Right hindlimb (tissue), 1 donor: Measurements from ENCODE around the gene PRSS33.

ENCODE experiments used
- DNase-seq: peaks from one replicate; pipeline ENCODE4 v3.0.0-alpha.2; 2018

PRSS33 gene

DNA sequence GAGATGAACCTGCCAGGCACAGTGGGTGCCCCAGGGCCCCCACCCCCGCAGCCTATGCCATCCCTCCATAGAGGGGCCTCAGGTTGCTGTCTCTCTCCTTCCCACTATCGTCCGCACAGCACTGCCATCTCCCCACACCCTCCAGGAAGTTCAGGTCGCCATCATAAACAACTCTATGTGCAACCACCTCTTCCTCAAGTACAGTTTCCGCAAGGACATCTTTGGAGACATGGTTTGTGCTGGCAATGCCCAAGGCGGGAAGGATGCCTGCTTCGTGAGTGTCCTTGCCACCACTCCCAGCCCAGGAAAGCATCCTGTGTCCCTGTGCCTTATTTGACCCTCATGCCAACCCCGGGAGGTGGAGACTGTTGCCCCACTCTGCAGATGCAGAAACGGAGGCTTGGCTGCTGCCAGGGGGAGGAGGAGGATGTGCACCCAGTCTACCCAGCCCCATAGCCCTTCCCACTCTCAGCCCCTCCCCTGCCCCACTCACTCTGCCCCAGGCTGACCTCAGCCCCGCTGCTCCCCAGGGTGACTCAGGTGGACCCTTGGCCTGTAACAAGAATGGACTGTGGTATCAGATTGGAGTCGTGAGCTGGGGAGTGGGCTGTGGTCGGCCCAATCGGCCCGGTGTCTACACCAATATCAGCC lies 33.6 kb upstream of the PRSS33 start:
- peak; percentile 6 for DNase-seq

DNA sequence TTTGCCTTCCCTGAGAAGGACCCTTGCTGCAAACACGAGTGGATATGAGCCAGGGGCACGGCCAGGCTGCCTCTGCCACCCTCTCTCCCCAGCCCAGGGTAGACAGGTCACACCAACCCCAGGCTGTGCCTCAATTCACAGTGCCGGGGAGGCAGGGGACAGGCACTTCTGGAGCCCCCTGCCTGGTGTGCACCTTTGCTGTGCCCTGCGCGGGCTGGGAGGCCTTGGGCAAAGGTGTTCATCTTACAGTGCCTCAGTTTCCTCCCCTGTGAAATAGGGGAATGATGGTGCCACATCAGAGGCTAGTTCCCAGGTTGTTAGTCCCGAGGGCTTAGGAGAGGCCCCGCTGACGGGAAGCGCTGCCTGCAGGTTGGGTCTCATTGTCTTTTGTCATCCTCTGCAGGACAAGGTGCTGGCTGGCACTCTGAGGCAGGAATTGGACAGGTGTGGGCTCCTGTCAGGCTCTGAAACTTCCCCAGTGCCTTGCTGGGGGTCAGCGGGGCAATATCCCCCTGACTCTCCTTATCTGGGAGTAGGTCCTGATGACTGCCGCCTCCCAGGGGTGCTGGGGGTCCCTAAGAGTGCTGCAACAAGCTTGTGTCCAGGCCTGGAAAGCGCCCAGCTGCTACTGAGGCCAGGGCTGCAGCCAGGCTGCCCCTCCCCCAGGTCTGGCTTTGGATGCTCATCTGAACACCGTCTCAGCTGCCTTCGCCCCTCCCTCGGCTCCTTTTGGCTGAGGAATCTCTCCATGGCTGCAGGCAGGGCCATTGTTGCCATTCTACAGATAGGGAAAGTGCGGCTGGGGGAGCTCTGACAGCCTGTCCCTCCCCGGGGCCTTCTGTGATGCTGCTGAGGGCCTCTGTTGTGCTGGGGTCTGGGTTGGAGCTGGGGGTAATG lies 32.8 kb upstream of the PRSS33 start:
- peak; percentile 14 for DNase-seq

DNA sequence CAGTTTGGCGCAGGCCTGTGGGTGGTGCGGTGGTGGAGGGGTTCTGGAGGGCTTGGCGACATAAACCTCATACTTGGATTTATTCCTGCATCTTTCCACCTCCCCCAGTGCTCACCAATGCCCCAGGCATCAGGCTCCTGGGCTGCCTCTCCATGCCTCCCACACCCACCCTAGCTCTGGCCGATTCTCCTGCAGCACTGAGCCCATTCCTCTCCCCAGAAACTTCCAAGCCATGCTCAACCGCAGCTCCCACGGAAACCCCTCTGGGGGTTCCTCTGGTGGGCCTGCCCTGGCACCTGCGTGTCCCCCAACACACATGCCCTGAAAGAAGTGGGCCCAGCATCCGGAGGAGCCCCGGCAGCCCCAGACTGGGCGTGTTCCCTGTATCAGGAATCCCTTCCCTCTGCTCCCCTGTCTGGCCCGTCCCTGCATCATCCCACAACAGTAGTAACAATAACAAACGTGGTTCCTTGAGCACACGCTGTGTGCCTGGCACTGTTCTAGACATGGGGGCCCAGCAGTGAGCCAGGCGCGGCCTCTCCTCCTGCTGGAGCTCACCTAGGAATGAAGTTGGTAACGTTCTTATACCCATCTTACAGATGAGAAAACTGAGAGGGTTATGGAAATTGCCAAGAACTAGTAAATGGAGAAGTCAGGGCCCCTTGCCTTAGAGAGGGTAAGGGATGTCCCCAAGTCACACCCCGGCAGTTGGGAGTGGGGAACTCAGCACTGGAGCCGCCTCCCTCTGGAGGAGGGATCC lies 32.0 kb upstream of the PRSS33 start:
- peak; percentile 9 for DNase-seq

DNA sequence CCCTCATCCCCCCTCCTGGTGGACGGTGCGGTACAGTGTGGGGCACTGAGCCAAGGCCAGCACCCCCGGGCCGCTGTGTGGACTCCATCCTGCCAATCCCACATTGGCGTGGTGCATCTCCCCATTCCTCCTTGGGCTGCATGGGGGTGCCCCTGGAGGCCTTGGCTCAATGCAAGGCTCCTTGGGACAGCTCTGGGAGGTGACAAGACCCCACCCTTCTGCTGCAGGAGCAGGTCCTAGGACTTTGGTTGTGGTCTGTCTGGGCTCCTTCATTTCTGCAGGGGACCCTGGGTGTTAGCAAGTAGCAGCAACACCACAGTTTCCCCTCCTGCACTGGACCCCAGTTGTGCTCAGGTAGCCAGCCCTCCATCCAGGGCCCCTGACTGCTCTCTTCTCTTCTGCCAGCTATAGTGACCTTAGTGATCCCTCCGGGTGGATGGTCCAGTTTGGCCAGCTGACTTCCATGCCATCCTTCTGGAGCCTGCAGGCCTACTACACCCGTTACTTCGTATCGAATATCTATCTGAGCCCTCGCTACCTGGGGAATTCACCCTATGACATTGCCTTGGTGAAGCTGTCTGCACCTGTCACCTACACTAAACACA lies 31.0 kb upstream of the PRSS33 start:
- DNase-seq = peak; percentile 17

DNA sequence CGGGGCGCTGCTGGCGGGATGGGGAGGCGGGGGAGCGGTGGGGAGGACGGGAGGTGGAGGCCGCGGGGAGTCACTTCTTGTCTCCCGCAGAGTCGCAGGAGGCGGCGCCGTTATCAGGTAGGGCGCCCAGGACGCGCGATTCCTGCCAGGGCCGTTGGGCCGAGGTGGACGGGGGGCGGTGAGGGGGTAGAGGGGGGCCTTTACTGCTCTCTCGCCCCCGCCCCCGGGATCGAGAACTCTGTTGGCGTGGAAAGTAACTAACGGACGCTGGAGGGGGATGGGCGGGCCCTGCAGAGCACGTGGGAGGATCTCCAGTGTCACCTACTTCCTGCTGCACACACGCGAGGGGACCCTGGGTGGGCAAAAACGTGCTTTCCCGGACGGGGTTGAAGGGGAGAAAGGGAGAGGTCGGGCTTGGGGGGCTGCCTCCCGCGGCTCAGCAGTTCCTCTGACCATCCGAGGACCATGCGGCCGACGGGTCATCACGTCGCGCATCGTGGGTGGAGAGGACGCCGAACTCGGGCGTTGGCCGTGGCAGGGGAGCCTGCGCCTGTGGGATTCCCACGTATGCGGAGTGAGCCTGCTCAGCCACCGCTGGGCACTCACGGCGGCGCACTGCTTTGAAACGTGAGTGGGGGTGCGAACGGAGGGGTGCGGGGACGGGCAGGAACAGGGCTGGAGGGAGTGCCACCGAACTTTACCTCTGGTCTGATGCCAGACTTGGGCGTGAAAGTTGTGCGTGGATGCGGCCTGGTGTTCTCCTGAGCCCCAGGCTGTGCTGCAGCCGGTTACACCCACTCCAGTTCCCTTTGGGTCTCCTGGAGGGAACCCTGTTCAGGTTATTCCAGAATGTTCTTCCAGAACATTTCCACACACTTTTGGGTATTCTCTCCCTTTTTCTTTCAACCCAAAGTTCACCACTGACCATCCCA lies 30.2 kb upstream of the PRSS33 start:
- peak; percentile 9 for DNase-seq

DNA sequence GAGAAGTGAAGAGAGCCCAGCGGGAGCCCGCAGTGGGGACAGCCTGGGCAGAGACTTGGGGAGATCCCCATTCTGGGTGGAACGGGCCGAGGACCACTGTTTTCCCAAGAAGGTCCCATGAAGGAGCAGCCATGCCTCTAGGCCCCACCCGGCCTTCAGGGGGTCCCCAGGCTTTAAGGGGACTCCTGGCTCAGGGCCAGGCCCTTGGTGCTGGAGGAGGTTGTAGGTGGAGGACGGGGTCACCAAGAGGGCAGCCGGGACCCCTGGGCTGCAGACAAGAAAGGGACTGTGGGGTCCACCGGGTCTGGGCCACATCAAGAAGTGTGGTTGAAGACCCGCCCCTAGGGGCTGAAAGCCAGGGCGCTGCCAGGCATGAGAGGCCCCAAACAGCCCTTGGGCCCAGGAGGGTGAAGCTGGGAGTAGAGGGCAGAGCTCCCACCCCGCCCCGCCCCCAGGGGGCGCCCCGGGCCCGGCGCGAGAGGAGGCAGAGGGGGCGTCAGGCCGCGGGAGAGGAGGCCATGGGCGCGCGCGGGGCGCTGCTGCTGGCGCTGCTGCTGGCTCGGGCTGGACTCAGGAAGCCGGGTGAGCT lies 29.5 kb upstream of the PRSS33 start, which contains the start of gene PRSS21:
TSS of gene PRSS21 (plus strand) at position 487 of the 589 bp plus-strand sequence. CDS start at position 519, 32 bp downstream.
- peak; percentile 12 for DNase-seq

DNA sequence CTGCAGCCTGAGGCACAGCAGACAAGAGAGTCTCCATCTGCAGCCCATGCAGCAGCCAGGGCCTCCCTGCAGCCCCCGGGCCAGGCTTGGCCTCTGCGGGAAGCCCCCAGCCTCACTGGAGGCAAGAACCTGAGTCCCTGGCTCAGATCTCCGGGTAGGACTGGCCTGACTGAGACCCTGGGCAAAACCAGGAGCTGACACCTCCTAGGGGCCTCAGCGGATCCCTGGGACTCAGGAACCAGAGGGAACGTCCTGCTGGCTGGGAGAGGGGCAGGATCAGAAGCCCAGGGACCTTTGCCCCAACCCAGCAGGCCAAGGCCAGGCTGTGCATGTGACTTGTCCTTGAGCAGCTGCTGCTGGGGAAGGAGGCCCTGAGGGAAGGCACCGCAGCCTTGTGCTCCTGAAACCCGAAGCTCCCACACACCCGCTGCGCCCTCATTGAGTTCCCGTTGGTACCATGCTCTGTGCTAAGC lies 28.0 kb upstream of the PRSS33 start:
- peak; percentile 11 for DNase-seq

DNA sequence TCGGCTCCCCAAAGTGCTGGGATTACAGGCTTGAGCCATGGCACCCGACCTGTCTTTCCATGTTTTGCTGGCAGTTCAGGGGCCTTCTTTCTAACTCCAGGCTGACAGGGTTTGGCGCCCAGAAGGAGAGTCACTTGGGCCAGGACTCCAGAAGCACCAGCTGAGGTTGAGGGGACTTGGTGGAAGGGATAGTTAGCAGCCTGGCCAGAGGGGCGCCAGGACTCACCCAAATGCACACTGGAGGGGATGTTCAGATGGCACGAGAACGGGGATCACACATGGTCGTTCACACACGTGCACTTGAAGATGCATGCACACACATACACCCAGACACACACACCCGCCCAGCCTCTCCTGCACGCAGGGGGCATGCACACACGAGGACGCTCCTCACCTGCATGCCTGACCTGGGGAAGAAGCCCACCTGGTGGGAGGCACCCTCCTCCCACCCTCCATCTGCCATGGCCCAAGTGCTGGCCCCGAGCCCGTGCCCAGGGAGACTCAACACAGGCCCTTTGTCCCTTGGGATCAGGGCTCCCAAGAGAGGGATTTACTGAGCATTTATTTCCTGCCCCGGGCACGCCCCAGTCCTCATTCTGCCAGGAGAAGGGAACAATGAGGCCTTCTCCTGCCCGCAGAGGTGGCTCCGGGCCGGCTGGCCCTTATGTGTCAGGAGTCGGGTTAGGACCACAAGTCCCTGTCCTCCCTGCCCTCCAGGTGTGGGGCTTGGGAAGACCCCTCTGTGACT lies 27.4 kb upstream of the PRSS33 start:
- DNase-seq = peak; percentile 9

DNA sequence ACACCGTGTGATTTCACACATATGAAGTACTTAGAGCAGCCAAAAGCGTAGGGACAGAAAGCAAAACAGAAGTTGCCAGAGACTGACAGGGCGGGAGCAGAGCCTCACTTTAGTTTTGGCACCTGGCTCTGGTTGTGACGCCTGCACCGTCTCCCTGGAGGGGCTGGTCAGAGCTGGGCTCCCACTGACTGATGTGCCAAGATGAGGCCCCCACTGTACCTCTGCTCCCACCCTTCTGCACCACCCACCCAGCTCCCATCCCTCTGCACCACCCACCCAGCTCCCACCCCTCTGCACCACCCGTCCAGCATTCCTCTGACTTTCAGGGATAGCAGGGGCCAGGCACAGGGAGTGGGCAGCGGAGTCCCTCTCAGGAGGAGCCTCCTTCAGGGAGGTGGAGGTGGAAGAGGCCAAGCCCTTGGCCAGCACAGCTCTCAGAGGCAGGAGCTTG lies 26.4 kb upstream of the PRSS33 start:
- peak; percentile 12 for DNase-seq

DNA sequence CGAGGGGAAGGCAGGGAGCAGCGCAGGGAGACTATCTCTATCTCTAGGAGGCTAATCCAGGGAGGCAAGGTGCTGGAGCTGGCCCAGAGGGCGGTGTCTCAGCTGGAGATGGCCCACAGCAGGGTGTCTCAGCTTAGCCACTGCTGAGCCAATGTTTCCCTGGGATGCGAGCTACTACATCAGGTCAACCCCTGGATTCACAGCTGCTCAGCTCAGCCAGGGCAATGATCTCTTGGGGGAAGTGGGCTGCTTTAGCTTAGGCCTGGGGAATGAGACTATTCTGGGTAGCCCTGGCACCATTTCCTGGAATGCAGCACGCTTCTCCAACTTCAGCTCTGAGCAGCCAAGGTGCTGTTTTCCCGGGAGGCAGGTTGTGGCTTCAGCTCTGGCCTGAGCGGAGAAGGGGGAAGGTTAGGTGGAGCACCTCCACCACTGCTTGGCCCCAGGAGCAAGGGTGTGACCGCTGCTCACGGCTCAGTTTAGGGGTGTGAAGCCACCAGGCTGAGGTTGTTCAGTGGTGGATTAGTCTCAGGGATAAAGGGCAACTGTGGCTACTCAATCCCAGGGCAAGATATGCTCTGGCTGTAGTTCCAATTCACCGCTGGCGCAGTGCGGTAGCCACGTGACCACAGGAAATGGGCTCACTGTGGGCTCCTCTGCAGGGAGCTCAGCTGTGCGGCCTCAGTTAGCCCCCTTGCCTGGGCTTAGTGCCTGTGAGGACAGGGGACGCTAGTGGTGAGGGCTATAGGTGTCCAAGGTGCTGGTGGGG lies 24.5 kb upstream of the PRSS33 start:
- DNase-seq = peak; percentile 12

DNA sequence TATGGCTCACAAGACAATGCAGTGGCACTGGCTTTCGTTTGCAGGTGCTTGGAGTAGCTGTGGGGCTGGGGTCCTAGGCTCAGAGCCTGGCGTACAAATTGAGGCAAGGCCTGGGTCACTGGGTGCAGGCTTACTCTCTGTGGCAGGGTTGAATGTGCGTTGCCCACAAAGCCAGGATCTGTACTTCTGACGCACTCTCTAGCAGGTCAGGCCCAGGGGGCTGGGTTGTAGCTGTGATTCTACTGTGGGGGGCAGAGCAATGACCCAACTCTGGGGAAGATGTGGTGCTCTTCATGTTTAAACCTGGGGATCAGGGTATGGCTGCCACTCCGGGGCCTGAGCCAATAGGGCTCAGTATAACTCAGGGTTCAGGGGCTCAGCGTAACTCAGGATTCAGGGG lies 23.3 kb upstream of the PRSS33 start:
- no peak for DNase-seq

DNA sequence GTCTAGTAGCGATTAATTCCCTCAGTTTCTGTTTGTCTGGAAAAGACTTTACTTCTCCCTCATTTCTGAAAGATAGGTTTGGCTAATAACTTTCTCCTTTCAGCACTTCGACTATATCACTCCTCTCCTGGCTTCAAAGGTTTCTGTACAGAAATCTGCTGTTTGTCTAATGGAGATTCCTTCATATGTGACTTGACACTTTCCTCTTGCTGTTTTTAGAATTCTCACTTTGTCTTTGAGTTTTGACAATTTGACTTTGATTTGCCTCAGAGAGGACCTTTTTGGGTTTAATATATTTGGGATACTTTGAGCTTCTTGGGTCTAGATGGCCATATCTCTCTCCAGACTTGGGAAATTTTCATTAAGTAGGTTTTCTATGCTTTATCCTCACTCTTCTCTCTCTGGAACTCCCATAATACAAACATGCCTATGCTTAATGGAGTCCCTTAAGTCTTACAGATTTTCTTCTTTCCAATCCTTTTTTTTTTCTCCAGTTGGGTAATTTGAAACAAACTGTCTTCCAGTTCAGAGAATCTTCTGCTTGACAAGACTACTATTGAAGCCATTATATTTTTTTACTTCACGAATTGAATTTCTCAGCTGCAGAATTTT lies 21.9 kb upstream of the PRSS33 start:
- DNase-seq = no peak

DNA sequence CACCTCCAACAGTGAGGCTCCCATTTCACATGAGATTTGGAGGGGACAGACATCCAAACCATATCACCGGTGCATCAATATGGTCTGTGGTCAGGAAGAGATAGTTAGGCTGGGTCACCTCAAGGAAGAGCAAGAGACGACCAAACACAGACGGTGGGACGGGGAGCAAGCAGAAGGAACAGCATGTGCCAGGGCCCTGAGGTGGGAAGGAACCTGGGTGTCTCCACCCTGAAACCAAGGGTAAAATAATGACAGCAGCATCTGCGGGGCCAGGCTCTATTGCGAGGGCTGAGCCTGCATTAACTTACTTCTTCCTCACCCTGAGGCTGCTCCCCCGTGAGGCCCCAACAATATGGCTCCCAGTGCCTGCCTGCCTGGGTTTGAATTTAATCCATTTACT lies 20.8 kb upstream of the PRSS33 start:
- DNase-seq = peak; percentile 2

DNA sequence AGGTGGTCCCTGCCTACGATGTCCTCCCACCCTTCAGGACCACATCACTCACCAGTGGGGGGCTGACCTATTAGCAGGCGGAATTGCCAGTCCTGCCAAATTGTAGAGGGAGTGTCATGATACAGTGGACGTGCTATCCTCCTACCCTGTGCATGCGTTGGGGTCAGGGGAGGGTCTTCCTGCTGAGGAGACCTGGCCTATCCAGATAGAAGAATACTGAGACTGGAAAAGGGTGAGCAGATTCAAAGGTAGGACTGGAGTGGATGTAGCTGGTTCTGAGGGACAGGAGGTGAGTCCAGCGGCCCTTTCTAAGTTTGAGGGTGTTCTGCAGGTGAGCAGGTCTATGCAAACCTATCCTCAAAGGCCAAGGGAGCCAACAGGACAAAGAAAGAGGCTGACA lies 18.9 kb upstream of the PRSS33 start:
- DNase-seq = peak; percentile 6

DNA sequence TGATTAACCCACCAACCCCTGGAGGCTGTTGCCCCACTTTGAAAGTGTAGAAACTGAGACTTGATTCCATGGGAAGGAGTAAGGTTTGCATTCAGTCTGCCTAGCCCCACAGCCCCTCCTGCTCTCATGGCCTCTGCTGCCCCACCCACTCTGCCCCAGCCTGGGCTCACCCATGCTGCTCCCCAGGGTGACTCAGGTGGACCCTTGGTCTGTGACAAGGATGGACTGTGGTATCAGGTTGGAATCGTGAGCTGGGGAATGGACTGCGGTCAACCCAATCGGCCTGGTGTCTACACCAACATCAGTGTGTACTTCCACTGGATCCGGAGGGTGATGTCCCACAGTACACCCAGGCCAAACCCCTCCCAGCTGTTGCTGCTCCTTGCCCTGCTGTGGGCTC lies 17.4 kb upstream of the PRSS33 start:
- peak; percentile 10 for DNase-seq

DNA sequence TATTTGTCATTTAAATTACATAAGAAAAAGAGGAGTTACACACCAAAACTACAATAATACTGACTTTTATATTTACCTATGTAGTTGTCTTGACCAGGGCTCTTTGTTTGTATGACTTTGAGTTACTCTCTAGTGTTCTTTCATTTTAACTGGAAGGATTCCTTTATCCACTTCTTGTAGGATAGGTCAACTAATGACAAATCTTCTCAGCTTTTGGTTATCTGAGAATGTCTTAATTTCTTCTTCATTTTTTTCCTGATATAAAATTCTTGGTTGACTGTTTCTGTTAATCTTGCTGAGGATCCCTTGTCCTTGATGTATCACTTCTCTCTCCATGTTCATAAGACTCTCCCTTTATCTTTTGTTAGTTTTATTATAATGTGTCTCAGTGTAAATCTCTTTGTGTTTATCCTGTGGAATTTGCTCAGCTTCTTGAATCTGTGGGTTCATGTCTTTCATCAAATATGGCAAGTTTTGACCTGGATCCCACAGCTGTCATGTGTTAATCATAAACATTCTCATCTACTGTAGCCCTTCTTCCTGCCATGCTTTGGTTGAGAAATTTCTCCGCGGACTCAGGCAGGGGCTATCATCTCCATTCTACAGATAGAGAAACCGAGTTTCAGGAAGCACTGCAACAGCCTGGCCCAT lies 16.3 kb upstream of the PRSS33 start:
- DNase-seq = no peak

DNA sequence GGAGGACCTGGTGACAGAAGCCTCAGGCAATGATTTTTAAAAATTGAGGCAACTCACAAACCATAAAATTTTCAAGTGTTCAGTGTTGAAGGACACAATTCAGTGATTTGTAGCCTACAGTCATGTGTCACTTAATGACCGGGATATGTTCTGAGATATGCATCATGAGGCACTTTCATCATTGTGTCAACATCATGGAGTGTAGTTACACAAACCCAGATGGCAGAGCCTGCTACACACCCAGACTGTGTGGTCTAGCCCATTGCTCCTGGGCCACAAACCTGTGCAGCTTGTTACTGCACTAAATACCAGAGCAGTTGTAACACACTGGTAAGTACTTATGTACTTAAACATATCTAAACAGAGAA lies 12.5 kb upstream of the PRSS33 start:
- no peak for DNase-seq

DNA sequence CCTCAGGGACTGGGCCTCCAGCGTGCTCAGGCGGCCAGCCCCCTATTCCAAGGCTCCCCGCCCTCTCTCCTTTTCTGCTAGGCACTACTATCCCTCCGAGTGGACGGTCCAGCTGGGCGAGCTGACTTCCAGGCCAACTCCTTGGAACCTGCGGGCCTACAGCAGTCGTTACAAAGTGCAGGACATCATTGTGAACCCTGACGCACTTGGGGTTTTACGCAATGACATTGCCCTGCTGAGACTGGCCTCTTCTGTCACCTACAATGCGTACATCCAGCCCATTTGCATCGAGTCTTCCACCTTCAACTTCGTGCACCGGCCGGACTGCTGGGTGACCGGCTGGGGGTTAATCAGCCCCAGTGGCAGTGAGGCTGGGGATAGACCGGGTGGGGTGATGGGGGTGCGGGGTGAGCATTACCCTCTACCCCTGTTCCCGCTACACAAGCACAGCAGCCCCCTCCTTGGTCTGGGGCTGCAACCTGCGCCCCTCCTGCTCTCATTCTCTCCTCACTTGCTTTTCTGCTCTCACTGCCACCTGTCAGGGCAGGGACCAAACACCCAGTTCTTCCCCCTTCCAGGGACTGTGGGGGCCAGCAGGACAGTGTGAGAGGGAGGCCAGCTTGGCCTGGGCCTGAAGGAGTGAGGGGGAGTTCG lies 12.0 kb upstream of the PRSS33 start:
- DNase-seq = peak; percentile 7
